ENCODE results near the gene LHFPL6.

The LHFPL6 gene

DNA sequence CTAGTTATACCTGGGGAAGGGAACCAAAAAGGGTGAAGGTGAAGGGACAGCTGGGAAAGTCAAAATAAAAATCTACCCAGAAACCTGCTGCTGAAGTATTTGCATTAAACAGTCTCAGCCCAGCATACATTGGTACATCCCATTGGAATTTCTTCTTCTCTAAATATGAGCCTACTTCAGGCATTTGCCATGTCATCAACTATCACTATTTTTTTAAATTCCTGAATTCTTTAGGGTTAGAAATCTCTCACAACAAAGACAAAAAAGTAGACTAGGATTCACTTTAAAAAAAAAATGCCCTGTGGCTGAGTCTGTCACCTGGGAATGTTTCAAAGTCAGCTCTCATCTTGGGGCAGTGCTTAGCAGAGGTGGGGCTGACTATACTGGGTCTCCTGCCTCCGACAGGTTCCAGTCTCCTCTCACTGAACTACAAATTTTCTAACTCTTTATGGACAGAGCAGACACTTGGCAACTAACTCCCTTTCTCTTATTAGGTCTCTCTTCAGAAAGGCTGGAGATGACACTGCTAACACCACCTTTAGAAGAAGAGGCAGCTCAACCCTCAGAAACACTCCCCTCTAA, 141.2 kb downstream of the LHFPL6 start:
- no peak for DNase-seq

GRCh38 chr13:39457274-39457673, 145.7 kb downstream of the LHFPL6 start:
- DNase-seq, result no peak

GRCh38 chr13:39455521-39456175, 147.3 kb downstream of the LHFPL6 start:
- DNase-seq, result no peak

- no peak for DNase-seq
These were observed 150.2 kb downstream of the LHFPL6 start for GRCh38 chr13:39452834-39453233.

DNA sequence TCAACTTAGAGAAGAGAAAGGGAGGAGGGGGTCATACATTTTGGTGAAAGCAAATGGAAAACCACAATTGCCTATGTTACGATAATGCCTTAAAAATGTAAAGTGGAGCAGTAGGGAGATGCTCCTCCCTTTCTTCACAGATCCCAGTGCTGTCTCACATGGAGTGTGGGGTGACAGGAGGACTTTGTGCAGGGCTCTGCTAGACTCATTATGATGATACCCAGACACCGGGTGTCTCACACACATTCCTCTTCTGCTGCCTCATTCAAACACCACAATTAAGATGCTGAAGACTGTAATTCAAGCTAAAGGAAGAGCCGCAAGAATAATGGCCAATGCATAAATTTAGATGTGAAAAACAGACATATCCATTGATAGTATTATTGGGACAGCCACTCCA, 150.6 kb downstream of the LHFPL6 start:
- DNase-seq, result no peak

DNA sequence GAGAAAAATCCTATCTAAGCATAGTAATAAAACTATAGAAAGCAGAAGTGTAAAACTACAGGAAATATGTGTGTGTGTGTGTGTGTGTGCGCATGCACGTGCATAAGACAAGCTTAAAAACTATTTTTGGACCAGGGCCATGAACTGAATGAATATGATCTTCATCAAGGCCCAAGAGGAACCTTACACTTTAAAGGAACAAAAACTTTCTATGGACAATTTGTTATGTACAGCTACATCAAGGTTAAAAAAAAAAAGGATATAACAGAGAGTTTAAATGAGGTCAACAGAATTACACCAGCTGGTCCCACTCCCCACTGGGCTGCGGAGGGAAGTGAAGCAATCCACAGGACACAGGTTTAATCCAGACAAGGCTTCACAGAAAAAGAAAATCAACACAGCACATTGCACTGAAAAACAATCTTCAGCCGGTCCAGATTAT, 151.1 kb downstream of the LHFPL6 start:
- no peak for DNase-seq

DNA sequence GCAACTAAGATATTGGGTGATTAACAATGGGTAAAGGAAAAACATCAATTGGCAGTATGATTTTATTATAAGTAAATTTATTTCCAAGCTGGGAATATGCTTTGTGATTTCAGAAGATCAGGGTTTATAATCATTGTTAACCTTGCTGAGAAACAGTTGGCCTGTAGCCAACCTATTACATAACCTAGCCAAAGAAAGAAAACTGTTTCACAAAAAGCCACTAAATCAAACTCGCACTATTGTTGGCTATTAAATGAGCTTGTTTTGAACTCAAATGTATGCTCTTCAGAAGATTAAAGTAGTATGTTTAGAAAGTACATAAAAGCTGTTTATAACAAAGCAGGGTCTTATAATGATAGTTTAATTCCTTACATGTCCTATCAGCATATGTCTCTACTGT, 151.7 kb downstream of the LHFPL6 start:
- DNase-seq, result no peak

GRCh38 chr13:39450176-39450575, 152.8 kb downstream of the LHFPL6 start:
- DNase-seq, result no peak

DNA sequence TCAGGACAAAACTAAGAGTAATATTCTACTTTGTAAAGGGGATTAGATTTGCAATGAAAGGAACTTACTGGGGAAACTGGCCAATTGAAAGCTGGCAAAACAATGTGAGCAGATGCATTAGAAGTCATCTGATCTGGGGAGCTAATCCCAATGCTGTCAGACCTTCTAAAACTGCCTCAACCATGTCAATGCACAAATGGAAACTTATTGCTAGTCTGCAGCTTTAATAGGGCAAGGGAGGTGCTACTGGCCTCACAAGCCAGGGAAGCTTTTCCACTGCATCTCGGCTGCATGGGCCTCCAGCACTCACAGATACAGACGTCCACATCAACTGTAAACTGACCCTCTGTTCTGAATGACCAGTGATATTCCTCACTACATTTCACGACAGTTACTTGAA, 154.2 kb downstream of the LHFPL6 start:
- peak in 1 of 2 donors; percentile 23 for DNase-seq

- no peak for DNase-seq
These were observed 156.1 kb downstream of the LHFPL6 start for GRCh38 chr13:39446865-39447264.

GRCh38 chr13:39444866-39445265, 158.1 kb downstream of the LHFPL6 start:
- no peak for DNase-seq

GRCh38 chr13:39433651-39434050, 169.3 kb downstream of the LHFPL6 start:
- no peak for DNase-seq

DNA sequence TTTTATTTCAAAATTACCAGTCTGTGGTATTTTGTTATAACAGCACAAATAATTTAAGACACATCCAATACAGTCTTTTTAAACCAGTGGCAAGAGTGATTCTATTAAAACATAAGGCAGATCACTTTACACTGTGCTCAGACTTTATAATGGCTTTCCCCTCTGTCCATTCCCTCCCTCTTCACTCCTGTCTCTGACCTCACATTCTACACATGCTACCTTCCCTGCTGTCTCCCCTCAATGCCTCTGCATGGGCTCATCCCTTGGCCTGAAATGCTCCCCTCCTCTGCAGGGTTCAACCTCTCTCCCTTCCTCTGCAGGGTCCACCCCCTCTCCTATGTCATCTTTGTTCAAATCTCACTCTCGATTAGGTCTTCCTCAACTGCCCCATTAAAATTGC, 170.8 kb downstream of the LHFPL6 start:
- no peak for DNase-seq

DNA sequence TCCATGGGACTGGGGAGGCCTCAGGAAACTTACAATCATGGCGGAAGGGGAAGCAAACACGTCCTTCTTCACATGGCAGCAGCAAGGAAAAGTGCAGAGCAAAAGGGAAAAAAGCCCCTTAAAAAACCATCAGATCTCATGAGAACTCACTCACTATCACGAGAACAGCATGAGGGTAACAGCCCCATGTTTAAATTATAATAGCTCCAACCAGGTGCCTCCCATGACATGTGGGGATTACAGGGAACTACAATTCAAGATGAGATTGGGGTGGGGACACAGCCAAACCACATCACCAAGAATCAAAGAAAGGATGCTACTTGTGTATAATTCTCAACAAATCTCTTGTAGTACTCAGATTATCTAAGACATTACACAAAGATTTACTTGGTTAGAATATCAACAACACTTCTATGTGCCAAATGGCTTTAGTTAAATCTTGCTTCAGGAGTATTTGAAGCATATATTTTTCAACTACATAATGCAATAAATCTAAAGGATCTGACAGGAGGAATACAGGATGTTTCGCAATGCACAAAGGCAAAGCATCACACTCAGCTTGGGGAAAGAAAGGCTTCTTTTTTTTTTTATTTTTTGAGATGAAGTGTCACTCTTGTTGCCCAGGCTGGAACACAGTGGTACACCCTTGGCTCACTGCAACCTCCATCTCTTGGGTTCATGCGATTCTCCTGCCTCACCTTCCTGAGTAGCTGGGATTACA, 180.0 kb downstream of the LHFPL6 start:
- no peak for DNase-seq

GRCh38 chr13:39419876-39420275, 183.1 kb downstream of the LHFPL6 start:
- DNase-seq, result no peak

GRCh38 chr13:39419068-39419467, 183.9 kb downstream of the LHFPL6 start:
- no peak for DNase-seq

DNA sequence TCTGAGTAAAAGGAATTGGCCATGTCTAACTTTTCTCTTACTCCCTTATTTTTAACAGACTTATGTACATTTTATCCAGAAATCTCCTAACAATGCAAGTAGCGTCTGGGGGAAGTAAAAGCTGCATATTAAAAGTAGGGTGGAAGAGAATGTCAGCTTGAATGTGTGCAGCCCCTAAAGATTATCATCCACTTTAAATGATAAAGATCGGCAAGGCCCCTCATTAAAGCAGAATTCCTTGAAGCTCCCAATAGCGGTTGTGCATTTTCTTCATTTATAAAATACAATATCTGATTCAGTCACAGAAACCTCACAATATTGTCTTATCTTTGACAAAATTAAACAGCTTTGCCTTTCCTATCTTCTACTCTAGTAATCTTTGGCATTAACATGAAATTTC, 184.6 kb downstream of the LHFPL6 start:
- DNase-seq, result no peak

DNA sequence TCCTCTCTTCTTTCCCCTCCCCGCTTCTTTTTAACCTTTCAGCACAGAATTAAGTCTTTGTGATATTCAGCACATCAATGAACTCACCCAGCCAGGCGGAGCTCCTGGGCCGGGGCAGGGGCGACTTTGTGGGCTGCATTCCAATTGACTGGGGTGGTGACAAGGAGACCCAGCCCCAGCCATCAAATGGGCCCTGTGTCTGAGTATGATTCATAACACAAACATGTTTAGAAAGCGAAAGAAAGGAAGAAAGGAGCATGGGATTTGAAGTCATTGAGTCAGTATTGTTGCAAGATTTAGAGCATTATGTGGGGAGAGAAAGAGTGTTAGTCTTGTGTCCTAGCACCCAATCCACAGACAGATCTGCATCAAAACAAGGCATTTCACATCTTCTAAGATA, 185.3 kb downstream of the LHFPL6 start:
- peak in 1 of 2 donors; percentile 14 for DNase-seq

GRCh38 chr13:39417131-39417530, 185.9 kb downstream of the LHFPL6 start:
- peak; percentile 9 to 33 for DNase-seq

- DNase-seq, result peak in 1 of 2 donors; percentile 42
These were observed 187.8 kb downstream of the LHFPL6 start for GRCh38 chr13:39415008-39415802.

- no peak for DNase-seq
These were observed 188.7 kb downstream of the LHFPL6 start for GRCh38 chr13:39414339-39414738.

DNA sequence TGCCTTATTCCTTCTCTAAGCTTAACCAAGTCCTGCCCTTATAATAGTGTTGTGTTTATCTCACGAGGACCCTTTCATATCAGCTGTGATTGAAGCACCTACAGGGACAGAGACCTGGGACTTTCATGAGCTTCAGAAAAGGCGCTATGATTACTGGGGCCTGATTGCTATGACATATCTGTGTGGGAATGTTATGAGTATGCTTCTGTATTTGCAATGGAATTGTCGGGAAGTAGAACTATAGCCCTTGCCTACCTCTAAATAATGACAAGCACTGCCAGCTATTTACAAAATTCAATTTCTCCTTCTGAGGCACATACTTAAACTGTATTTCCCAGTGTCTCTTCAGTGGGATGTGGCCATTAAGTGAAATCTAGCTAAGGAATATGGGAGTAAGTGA, 191.5 kb downstream of the LHFPL6 start:
- no peak for DNase-seq

GRCh38 chr13:39410964-39411363, 192.0 kb downstream of the LHFPL6 start:
- no peak for DNase-seq
